K562 (cell line): Measurements from ENCODE around the gene NAXE. TPM values are rescaled to one million over a fixed set of nuclear protein-coding genes. Genes with fewer than 3 reads are reported as not detected.

Experiments
- BRF1 ChIP-seq: IDR thresholded peaks from 3 replicates; pipeline ENCODE4 v1.6.1; 2011; ENCODE audit warnings: borderline replicate concordance, mild to moderate bottlenecking; ENCODE audit not compliant: insufficient read length; ENCODE audit errors: extremely low read depth
- MYBL2 ChIP-seq, 2 experiments: fragments of 450-650 bp in 1 of 2; sonication (generic) in 1 of 2; formaldehyde crosslinking in 1 of 2; IDR thresholded peaks; 2 replicates each; pipeline versions ENCODE4 v1.6.1 to v1.8.1; 2017 to 2022; ENCODE audit warnings: borderline replicate concordance in 1 of 2, inconsistent platforms in 1 of 2, low read depth in 1 of 2, mild to moderate bottlenecking in 1 of 2, missing genetic modification reagents in 1 of 2, moderate library complexity in 1 of 2
- POU5F1 ChIP-seq: fragments of 150-350 bp; IDR thresholded peaks from 2 replicates; pipeline ENCODE4 v1.6.1; 2014; ENCODE audit warnings: borderline replicate concordance, low read length, low read depth, mild to moderate bottlenecking; ENCODE audit not compliant: partially characterized antibody
- PPARD ChIP-seq: fragments of 250-450 bp; sonication (Bioruptor Pico); IDR thresholded peaks from 2 replicates; pipeline ENCODE4 v1.8.0; 2022; ENCODE audit warnings: inconsistent platforms, mild to moderate bottlenecking, moderate library complexity
- RBFOX2 ChIP-seq: fragments of 200-400 bp; formaldehyde crosslinking; IDR thresholded peaks from 2 replicates; pipeline ENCODE4 v1.6.1; 2017; ENCODE audit warnings: low read depth, mild to moderate bottlenecking, low read length, moderate library complexity
- ZFP1 ChIP-seq: fragments of 450-650 bp; formaldehyde crosslinking; IDR thresholded peaks from 2 replicates; pipeline ENCODE4 v1.4.0; 2020; ENCODE audit warnings: mild to moderate bottlenecking, mixed read lengths
- ZNF77 ChIP-seq: fragments of 250-450 bp; sonication (Bioruptor Pico); IDR thresholded peaks from 2 replicates; pipeline ENCODE4 v1.5.0; 2020
- polyA plus RNA-seq, 8 experiments: library from polyadenylated mRNA; depleted of rRNA in 4 of 8; stranded (reverse) in 5 of 8; unstranded in 3 of 8; fragments of >200 nt; fragmentation: Nextera tagmentation in 2 of 8; fragmentation: Illumina TruSeq in 1 of 8; extraction: Ambion mirVana in 2 of 8; extraction: Trizol in 1 of 8; gene quantifications; 2 replicates each; pipeline versions ENCODE4 v1.2.1 to v1.2.3, GENCODE V29; 2011 to 2014; ENCODE audit warnings: inconsistent platforms in 1 of 8, missing spikeins in 1 of 8
- total RNA-seq, 7 experiments: library from RNA; depleted of rRNA in 6 of 7; stranded (reverse); fragments of >200 nt in 6 of 7; fragmentation: Illumina TruSeq in 2 of 7; extraction: Trizol in 2 of 7; gene quantifications; 2 replicates each; pipeline versions ENCODE4 v1.2.1 to v1.2.3, GENCODE V29; 2011 to 2021; ENCODE audit warnings: low replicate concordance in 1 of 7
- TF ChIP-seq, protein P1 (sequence below): fragments of 150-350 bp; IDR thresholded peaks from 2 replicates; pipeline ENCODE4 v1.6.1; 2014; ENCODE audit warnings: low read depth, mild to moderate bottlenecking, low read length, borderline replicate concordance
- TF ChIP-seq, protein P2 (sequence below), 2 experiments: IDR thresholded peaks in 1 of 2; conservative IDR thresholded peaks in 1 of 2; 2 replicates each; pipeline ENCODE4 v1.6.1; 2016; ENCODE audit warnings: low read depth in 2 of 2, mild to moderate bottlenecking in 1 of 2, missing compliant biosample characterization in 1 of 2, missing genetic modification characterization in 1 of 2, moderate library complexity in 1 of 2
- TF ChIP-seq, protein P3 (sequence below): fragments of 450-650 bp; formaldehyde crosslinking; IDR thresholded peaks from 2 replicates; pipeline ENCODE4 v1.4.0; 2022; ENCODE audit warnings: missing genetic modification characterization
- TF ChIP-seq, protein P4 (sequence below): fragments of 450-650 bp; formaldehyde crosslinking; IDR thresholded peaks from 2 replicates; pipeline ENCODE4 v1.4.0; 2022; ENCODE audit warnings: missing genetic modification characterization
- TF ChIP-seq, protein P5 (sequence below): sonication (generic); formaldehyde crosslinking; IDR thresholded peaks from 2 replicates; pipeline ENCODE4 v1.4.0; 2020; ENCODE audit warnings: mild to moderate bottlenecking, missing genetic modification reagents

The NAXE gene
- total and polyA plus RNA-seq, 9 of the 15 experiments (the other 6 are each of a cell fraction or from before 2014, with no cell fraction given) = 27.3 to 137 (median 90.0) TPM

DNA sequence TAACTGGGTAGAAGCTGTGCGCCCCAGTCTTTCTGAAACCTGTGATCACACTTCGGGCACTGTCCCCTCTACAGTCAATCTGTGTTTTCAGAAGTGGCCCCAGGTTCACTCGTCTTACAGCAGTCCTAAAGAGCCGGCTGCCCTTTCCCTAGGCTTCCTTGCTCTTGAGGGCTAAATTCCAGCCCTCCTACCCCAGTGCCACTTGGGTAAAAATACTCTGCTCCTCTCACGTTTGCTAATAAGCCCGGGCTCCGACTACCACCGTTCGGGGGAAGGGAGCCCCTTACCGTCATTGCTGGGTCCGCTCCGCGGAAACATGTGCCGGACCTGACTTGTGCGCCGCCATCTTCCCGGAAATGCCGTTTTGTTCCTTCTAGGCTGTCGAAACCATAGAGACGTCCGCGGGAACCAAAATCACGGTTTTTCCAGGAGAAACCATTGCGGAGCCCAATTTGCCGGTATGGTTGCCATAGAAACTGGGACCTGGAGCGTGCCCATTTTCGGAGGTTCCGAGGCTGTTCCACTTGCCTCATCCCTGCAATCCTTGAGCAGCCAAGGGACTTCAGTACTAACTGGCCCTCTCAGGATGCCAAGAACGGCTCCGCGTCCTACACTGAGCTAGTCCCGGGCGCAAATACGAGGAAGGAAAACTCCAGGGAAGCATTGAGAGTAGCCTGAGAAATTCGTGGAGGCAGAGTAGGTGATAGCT is 9.7 kb downstream of the NAXE start, which contains the start of gene GPATCH4 (continued):
- TF ChIP-seq, protein P1, sequence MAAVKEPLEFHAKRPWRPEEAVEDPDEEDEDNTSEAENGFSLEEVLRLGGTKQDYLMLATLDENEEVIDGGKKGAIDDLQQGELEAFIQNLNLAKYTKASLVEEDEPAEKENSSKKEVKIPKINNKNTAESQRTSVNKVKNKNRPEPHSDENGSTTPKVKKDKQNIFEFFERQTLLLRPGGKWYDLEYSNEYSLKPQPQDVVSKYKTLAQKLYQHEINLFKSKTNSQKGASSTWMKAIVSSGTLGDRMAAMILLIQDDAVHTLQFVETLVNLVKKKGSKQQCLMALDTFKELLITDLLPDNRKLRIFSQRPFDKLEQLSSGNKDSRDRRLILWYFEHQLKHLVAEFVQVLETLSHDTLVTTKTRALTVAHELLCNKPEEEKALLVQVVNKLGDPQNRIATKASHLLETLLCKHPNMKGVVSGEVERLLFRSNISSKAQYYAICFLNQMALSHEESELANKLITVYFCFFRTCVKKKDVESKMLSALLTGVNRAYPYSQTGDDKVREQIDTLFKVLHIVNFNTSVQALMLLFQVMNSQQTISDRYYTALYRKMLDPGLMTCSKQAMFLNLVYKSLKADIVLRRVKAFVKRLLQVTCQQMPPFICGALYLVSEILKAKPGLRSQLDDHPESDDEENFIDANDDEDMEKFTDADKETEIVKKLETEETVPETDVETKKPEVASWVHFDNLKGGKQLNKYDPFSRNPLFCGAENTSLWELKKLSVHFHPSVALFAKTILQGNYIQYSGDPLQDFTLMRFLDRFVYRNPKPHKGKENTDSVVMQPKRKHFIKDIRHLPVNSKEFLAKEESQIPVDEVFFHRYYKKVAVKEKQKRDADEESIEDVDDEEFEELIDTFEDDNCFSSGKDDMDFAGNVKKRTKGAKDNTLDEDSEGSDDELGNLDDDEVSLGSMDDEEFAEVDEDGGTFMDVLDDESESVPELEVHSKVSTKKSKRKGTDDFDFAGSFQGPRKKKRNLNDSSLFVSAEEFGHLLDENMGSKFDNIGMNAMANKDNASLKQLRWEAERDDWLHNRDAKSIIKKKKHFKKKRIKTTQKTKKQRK = no peak
- no peak for TF ChIP-seq POU5F1
- TF ChIP-seq BRF1 = no peak
- TF ChIP-seq MYBL2 (IDR thresholded peaks at IDR 0.05; ENCODE audit: low read depth) = no peak
- no peak for TF ChIP-seq MYBL2 (CRISPR knock-in tag; IDR thresholded peaks at IDR 0.05; ENCODE audit: borderline replicate concordance)
- TF ChIP-seq, protein P2, sequence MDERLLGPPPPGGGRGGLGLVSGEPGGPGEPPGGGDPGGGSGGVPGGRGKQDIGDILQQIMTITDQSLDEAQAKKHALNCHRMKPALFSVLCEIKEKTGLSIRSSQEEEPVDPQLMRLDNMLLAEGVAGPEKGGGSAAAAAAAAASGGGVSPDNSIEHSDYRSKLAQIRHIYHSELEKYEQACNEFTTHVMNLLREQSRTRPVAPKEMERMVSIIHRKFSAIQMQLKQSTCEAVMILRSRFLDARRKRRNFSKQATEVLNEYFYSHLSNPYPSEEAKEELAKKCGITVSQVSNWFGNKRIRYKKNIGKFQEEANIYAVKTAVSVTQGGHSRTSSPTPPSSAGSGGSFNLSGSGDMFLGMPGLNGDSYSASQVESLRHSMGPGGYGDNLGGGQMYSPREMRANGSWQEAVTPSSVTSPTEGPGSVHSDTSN (CRISPR knock-in tag; IDR thresholded peaks at IDR 0.05; ENCODE audit: low read depth) = no peak
- TF ChIP-seq, protein P2 (tag; conservative IDR thresholded peaks at IDR 0.05; ENCODE audit: low read depth) = no peak
- TF ChIP-seq, protein P3, sequence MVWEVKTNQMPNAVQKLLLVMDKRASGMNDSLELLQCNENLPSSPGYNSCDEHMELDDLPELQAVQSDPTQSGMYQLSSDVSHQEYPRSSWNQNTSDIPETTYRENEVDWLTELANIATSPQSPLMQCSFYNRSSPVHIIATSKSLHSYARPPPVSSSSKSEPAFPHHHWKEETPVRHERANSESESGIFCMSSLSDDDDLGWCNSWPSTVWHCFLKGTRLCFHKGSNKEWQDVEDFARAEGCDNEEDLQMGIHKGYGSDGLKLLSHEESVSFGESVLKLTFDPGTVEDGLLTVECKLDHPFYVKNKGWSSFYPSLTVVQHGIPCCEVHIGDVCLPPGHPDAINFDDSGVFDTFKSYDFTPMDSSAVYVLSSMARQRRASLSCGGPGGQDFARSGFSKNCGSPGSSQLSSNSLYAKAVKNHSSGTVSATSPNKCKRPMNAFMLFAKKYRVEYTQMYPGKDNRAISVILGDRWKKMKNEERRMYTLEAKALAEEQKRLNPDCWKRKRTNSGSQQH (CRISPR knock-in tag) = 0 out of 2 replicates have a peak, but pooled peaks have one; percentile 65
- no peak for TF ChIP-seq PPARD (CRISPR knock-in tag)
- peak; percentile 76 for TF ChIP-seq RBFOX2
- TF ChIP-seq ZFP1 = no peak
- TF ChIP-seq ZNF77 (CRISPR knock-in tag) = no peak
- TF ChIP-seq, protein P4, sequence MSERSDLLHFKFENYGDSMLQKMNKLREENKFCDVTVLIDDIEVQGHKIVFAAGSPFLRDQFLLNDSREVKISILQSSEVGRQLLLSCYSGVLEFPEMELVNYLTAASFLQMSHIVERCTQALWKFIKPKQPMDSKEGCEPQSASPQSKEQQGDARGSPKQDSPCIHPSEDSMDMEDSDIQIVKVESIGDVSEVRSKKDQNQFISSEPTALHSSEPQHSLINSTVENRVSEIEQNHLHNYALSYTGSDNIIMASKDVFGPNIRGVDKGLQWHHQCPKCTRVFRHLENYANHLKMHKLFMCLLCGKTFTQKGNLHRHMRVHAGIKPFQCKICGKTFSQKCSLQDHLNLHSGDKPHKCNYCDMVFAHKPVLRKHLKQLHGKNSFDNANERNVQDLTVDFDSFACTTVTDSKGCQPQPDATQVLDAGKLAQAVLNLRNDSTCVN (CRISPR knock-in tag) = 0 out of 2 replicates have a peak, but pooled peaks have one; percentile 23
- TF ChIP-seq, protein P5, sequence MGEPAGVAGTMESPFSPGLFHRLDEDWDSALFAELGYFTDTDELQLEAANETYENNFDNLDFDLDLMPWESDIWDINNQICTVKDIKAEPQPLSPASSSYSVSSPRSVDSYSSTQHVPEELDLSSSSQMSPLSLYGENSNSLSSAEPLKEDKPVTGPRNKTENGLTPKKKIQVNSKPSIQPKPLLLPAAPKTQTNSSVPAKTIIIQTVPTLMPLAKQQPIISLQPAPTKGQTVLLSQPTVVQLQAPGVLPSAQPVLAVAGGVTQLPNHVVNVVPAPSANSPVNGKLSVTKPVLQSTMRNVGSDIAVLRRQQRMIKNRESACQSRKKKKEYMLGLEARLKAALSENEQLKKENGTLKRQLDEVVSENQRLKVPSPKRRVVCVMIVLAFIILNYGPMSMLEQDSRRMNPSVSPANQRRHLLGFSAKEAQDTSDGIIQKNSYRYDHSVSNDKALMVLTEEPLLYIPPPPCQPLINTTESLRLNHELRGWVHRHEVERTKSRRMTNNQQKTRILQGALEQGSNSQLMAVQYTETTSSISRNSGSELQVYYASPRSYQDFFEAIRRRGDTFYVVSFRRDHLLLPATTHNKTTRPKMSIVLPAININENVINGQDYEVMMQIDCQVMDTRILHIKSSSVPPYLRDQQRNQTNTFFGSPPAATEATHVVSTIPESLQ (CRISPR knock-in tag) = no peak
